Natural killer cell (primary cell): ENCODE results near the gene TTLL4. TPM values are rescaled to one million over a fixed set of nuclear protein-coding genes. Genes with fewer than 3 reads are reported as not detected.

ENCODE experiments used
- ATAC-seq, 3 donors: fragments of 150-1000 bp in 2 of 3; fragments of 200-7000 bp in 1 of 3; cut with Tn5 transposase; 1 replicate in 1 of 3; 2 replicates in 2 of 3; pipeline ENCODE4 v1.10.0; 2021; ENCODE audit warnings: mild to moderate bottlenecking in 2 of 3, moderate library complexity in 2 of 3
- DNase-seq, 2 donors: peaks; one replicate each; pipeline versions ENCODE4 v3.0.0 to v3.0.0-alpha.2; 2013 to 2021; ENCODE audit warnings: mixed read lengths in 1 of 2
- H3K27ac ChIP-seq: one replicate; pipeline ENCODE4 v1.5.1; 2013; ENCODE audit warnings: mild to moderate bottlenecking, low read length
- H3K27me3 ChIP-seq: one replicate; pipeline ENCODE4 v1.6.1; 2013; ENCODE audit warnings: low read length; ENCODE audit not compliant: control insufficient read depth, insufficient read depth
- H3K36me3 ChIP-seq: one replicate; pipeline ENCODE4 v1.6.1; 2013; ENCODE audit warnings: low read length; ENCODE audit not compliant: control insufficient read depth, insufficient read depth
- H3K4me1 ChIP-seq: one replicate; pipeline ENCODE4 v1.6.1; 2013; ENCODE audit warnings: low read length; ENCODE audit not compliant: control insufficient read depth, insufficient read depth
- H3K4me3 ChIP-seq: one replicate; pipeline ENCODE4 v1.5.1; 2013; ENCODE audit warnings: low read length
- H3K9me3 ChIP-seq: one replicate; pipeline ENCODE4 v1.6.1; 2013; ENCODE audit warnings: low read length; ENCODE audit not compliant: control insufficient read depth, insufficient read depth
- H3K27ac Mint-ChIP-seq, 2 donors: one replicate each; pipeline ENCODE4 v1.8.0; 2022; ENCODE audit warnings: mild to moderate bottlenecking in 2 of 2, mixed read lengths in 2 of 2, moderate library complexity in 1 of 2
- H3K27me3 Mint-ChIP-seq, 2 donors: one replicate each; pipeline ENCODE4 v1.8.0; 2022; ENCODE audit warnings: low read depth in 2 of 2, mixed read lengths in 2 of 2
- H3K36me3 Mint-ChIP-seq: one replicate; pipeline ENCODE4 v1.8.0; 2022; ENCODE audit warnings: mixed read lengths
- H3K4me1 Mint-ChIP-seq, 2 donors: one replicate each; pipeline ENCODE4 v1.8.0; 2022; ENCODE audit warnings: mixed read lengths in 2 of 2
- H3K4me3 Mint-ChIP-seq: one replicate; pipeline ENCODE4 v1.8.0; 2022; ENCODE audit warnings: mild to moderate bottlenecking, moderate library complexity, mixed read lengths
- H3K9me3 Mint-ChIP-seq, 2 donors: one replicate each; pipeline ENCODE4 v1.8.0; 2022; ENCODE audit warnings: mixed read lengths in 2 of 2
- CTCF ChIP-seq: fragments of 200-600 bp; IDR thresholded peaks from one replicate; pipeline ENCODE4 v1.8.0; 2022; ENCODE audit warnings: antibody characterized with exemption
- WGBS: methylation state at CpG from one replicate; pipeline ENCODE4 v1.1.7; 2013; ENCODE audit warnings: missing lambda C conversion rate; ENCODE audit not compliant: insufficient coverage; 5-methylcytosine and 5-hydroxymethylcytosine counted together
- intact Hi-C: fragments of 100-400 bp; cut with micrococcal nuclease; formaldehyde crosslinking; loops from one replicate; pipeline ENCODE4 v1.14.2; 2022
- total RNA-seq, 4 donors: library from RNA; stranded (reverse); fragments of 120-200 nt in 1 of 4; gene quantifications; one replicate each; pipeline versions ENCODE4 v1.2.3 to v1.2.4, GENCODE V29; 2013 to 2022

The TTLL4 gene
- total RNA-seq, 3 donors from 2014 or later (not counting 1 experiment from before 2014, with no cell fraction given) = 20.2 to 25.5 (median 22.8) TPM

- intact Hi-C loops = no loop called here
- TF ChIP-seq CTCF = no peak
- WGBS = 53% methylated on average over 1 of the region's 1 CpG
These were observed 11.8 kb downstream of the TTLL4 start for GRCh38 chr2:218722419-218722818.

GRCh38 chr2:218722876-218723785, 12.5 kb downstream of the TTLL4 start:
- Mint-ChIP-seq H3K4me3 (no peak overlapping the region), H3K27ac (peak overlapping the region in 1 of 2 donors; percentile 8), H3K9me3 (peaks cover 2 to 8% of the 10 kb centered on the region in 2 donors), H3K27me3 (no peaks in the 10 kb centered on the region), H3K4me1 (peaks cover 16% of the 10 kb centered on the region in 2 donors), H3K36me3 (peaks cover 8% of the 10 kb centered on the region)
- TF ChIP-seq CTCF = no peak
- Histone ChIP-seq H3K36me3 (no peaks in the 10 kb centered on the region), H3K4me3 (no peak overlapping the region), H3K27me3 (no peaks in the 10 kb centered on the region), H3K9me3 (peaks cover 11% of the 10 kb centered on the region), H3K27ac (no peak overlapping the region), H3K4me1 (no peaks in the 10 kb centered on the region)
- 80% methylated on average over 1 of the region's 1 CpG for WGBS
- ATAC-seq (no peak), DNase-seq (no peak)
- intact Hi-C loops = no loop called here

More at GRCh38 chr2:218722419-218722818, 11.8 kb downstream of the TTLL4 start:
- Mint-ChIP-seq H3K36me3 (peaks cover 8% of the 10 kb centered on the region), H3K27me3 (no peaks in the 10 kb centered on the region), H3K4me1 (peaks cover 16 to 21% of the 10 kb centered on the region in 2 donors), H3K27ac (peak overlapping the region in 1 of 2 donors; percentile 8), H3K4me3 (no peak overlapping the region), H3K9me3 (peaks cover 2 to 5% of the 10 kb centered on the region in 2 donors)
- DNase-seq (no peak), ATAC-seq (no peak)
- Histone ChIP-seq H3K4me1 (no peaks in the 10 kb centered on the region), H3K27ac (no peak overlapping the region), H3K27me3 (no peaks in the 10 kb centered on the region), H3K4me3 (no peak overlapping the region), H3K36me3 (no peaks in the 10 kb centered on the region), H3K9me3 (peaks cover 9% of the 10 kb centered on the region)

GRCh38 chr2:218726004-218726574, 15.5 kb downstream of the TTLL4 start:
- no peak for TF ChIP-seq CTCF
- Mint-ChIP-seq H3K36me3 (peaks cover 8% of the 10 kb centered on the region), H3K27ac (no peak overlapping the region), H3K9me3 (peaks cover 2 to 8% of the 10 kb centered on the region in 2 donors), H3K4me3 (no peak overlapping the region), H3K27me3 (no peaks in the 10 kb centered on the region), H3K4me1 (peaks cover 5 to 16% of the 10 kb centered on the region in 2 donors)
- Histone ChIP-seq H3K27me3 (no peaks in the 10 kb centered on the region), H3K9me3 (peaks cover 11% of the 10 kb centered on the region), H3K4me3 (no peak overlapping the region), H3K4me1 (no peaks in the 10 kb centered on the region), H3K27ac (no peak overlapping the region), H3K36me3 (no peaks in the 10 kb centered on the region)
- ATAC-seq (no peak), DNase-seq (no peak)
- intact Hi-C loops = no loop called here
- 97% methylated on average over 4 of the region's 6 CpGs for WGBS
